ENCODE data around the gene EPHA8. TPM values are rescaled to one million over a fixed set of nuclear protein-coding genes. Genes with fewer than 3 reads are reported as not detected.

EPHA8 gene
- total RNA-seq, 1 donor from 2014 or later: not detected

- no peaks in the 10 kb centered on the region for H3K36me3 Mint-ChIP-seq (ENCODE audit: low read depth)
- no peak for TF ChIP-seq CTCF (conservative IDR thresholded peaks at IDR 0.05)
- no peaks in the 10 kb centered on the region for H3K9me3 Mint-ChIP-seq
- H3K27ac Mint-ChIP-seq (ENCODE audit: unreplicated experiment): peak overlapping the region; percentile 50
- H3K27me3 Mint-ChIP-seq (ENCODE audit: low read depth): peaks cover 23% of the 10 kb centered on the region
- H3K4me3 Mint-ChIP-seq: no peak overlapping the region
- H3K4me1 Mint-ChIP-seq: no peaks in the 10 kb centered on the region
- DNase-seq (ENCODE audit: low read depth, low spot score): no peak
Measured at GRCh38 chr1:22542886-22543285, 20.4 kb upstream of the EPHA8 start.

- no peak for TF ChIP-seq CTCF (conservative IDR thresholded peaks at IDR 0.05)
- H3K27ac Mint-ChIP-seq (ENCODE audit: unreplicated experiment): no peak overlapping the region
- no peak for DNase-seq (ENCODE audit: low read depth, low spot score)
- H3K4me1 Mint-ChIP-seq: peaks cover 5% of the 10 kb centered on the region
- H3K27me3 Mint-ChIP-seq (ENCODE audit: low read depth): peaks cover 31% of the 10 kb centered on the region
- H3K36me3 Mint-ChIP-seq (ENCODE audit: low read depth): no peaks in the 10 kb centered on the region
- no peak overlapping the region for H3K4me3 Mint-ChIP-seq
- no peaks in the 10 kb centered on the region for H3K9me3 Mint-ChIP-seq
Measured at GRCh38 chr1:22543679-22544078, 19.6 kb upstream of the EPHA8 start.

GRCh38 chr1:22544606-22545005, 18.7 kb upstream of the EPHA8 start:
- no peak for TF ChIP-seq CTCF (conservative IDR thresholded peaks at IDR 0.05)
- Mint-ChIP-seq H3K27ac (ENCODE audit: unreplicated experiment) (no peak overlapping the region), H3K27me3 (ENCODE audit: low read depth) (peaks cover 36% of the 10 kb centered on the region), H3K4me1 (peaks cover 6% of the 10 kb centered on the region), H3K4me3 (no peak overlapping the region), H3K36me3 (ENCODE audit: low read depth) (no peaks in the 10 kb centered on the region), H3K9me3 (no peaks in the 10 kb centered on the region)
- no peak for DNase-seq (ENCODE audit: low read depth, low spot score)

GRCh38 chr1:22545141-22545540, 18.1 kb upstream of the EPHA8 start:
- H3K27me3 Mint-ChIP-seq (ENCODE audit: low read depth): peaks cover 36% of the 10 kb centered on the region

GRCh38 chr1:22547186-22547817, 16.0 kb upstream of the EPHA8 start:
- no peaks in the 10 kb centered on the region for H3K36me3 Mint-ChIP-seq (ENCODE audit: low read depth)
- peaks cover 36% of the 10 kb centered on the region for H3K27me3 Mint-ChIP-seq (ENCODE audit: low read depth)
- no peak overlapping the region for H3K27ac Mint-ChIP-seq (ENCODE audit: unreplicated experiment)
- TF ChIP-seq CTCF (conservative IDR thresholded peaks at IDR 0.05): no peak
- DNase-seq (ENCODE audit: low read depth, low spot score): no peak
- H3K9me3 Mint-ChIP-seq: no peaks in the 10 kb centered on the region
- no peak overlapping the region for H3K4me3 Mint-ChIP-seq
- H3K4me1 Mint-ChIP-seq: peaks cover 6% of the 10 kb centered on the region

More at GRCh38 chr1:22545141-22545540, 18.1 kb upstream of the EPHA8 start:
- TF ChIP-seq CTCF (conservative IDR thresholded peaks at IDR 0.05): no peak
- Mint-ChIP-seq H3K36me3 (ENCODE audit: low read depth) (no peaks in the 10 kb centered on the region), H3K9me3 (no peaks in the 10 kb centered on the region), H3K4me3 (no peak overlapping the region), H3K4me1 (peaks cover 6% of the 10 kb centered on the region), H3K27ac (ENCODE audit: unreplicated experiment) (no peak overlapping the region)
- no peak for DNase-seq (ENCODE audit: low read depth, low spot score)

All from neural crest cell (in vitro differentiated cells).